ENCODE data around the gene TBC1D22A. TPM values are rescaled to one million over a fixed set of nuclear protein-coding genes. Genes with fewer than 3 reads are reported as not detected.

TBC1D22A gene
- total RNA-seq, 1 donor, result 17.7 TPM

DNA sequence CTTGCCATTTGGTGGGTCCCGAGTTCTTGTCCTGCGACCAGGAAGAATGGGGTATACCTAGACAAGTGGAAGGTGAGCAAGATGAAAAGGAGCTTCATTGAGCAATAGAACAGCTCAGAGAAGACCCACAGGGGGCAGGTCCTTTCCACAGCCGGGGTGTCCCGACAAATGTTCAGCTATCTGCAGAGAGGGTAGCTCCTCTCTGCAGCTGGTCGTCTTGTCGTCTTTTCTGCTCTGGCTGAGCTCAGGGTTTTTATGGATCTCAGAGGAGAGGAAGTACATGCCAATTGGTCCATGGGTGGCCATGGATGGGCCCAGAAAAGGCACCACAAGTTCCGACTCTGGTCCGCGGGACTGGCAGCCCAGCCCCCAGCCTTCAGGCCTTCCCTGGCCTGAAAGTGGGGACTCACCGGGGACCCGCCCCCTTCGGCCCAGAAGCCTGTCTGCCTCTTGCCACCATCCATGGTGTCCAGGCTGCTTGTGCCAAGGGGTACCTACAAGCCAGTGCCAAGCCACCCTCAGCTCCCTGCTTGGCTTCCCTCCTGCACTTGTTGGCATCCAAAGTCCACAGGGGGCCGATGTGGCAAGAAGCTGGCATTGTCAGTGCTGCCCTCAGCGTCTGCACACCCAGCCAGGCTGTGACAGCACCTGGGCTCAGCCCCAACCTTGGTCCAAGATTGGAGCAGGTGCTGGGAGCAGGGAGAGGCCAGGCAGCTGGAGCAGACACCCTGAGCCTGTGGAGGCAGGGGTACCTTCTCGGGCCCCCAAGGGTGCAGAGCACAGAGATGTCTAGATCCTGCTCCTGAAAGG, 438.9 kb downstream of the TBC1D22A start:
- Histone ChIP-seq H3K36me3 (ENCODE audit: insufficient read depth, low read length) (no peaks in the 10 kb centered on the region), H3K27me3 (ENCODE audit: insufficient read depth, low read length) (no peaks in the 10 kb centered on the region), H3K4me2 (ENCODE audit: insufficient read depth, low read length) (no peak overlapping the region), H3K79me2 (ENCODE audit: insufficient read depth, low read length) (no peaks in the 10 kb centered on the region), H3K9me3 (ENCODE audit: low read depth, low read length) (no peaks in the 10 kb centered on the region), H3K4me1 (ENCODE audit: insufficient read depth, low read length) (no peaks in the 10 kb centered on the region), H4K20me1 (ENCODE audit: insufficient read depth, low read length) (no peaks in the 10 kb centered on the region), H3K27ac (ENCODE audit: low read depth, low read length) (no peak overlapping the region), H2AFZ (ENCODE audit: low read length) (no peak overlapping the region), H3K4me3 (ENCODE audit: insufficient read depth, low read length) (no peak overlapping the region)
- no peak for TF ChIP-seq CTCF (IDR thresholded peaks at IDR 0.05; ENCODE audit: extremely low read depth, low read depth, low read length)
- DNase-seq (ENCODE audit: insufficient read length, low spot score, missing footprints), result no peak

DNA sequence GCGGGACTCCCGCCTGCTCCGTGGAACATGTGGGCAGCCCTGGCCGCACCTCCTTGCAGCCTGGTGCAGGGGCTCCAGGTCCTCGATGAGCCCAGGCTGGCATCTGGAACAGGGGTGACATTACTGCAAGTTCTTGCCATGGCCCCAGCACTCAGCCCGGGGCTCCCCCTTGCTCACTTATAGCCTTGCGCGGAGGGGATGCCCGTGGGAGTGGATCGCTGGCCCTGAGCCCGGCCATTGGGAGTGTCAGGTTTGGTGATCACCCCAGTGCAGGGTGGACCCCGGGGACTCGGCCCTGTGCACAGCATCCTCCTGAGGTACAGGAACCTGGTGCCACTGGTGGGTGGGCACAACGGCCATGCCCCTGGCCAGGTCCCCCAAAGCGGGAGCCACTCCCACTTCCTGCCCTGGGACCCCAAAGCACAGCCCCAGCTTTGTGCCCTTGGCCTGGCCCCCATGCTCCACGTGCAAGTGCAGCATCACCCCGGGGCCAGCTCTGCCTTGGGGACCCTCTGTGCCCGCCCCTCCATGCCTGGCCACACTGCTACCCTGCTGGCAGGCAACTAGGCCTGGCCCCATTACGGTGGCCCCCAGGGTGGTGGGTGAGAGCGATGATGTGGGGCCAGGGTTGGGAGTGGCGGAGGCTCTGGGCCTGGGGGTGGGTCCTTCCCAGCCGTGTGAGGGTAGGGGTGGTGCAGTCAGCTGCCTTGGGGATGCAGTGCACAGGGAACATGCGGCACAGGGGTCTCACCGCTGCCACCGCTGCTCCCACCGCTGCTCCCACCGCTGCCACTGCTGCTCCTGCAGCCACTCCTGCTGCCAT, 439.8 kb downstream of the TBC1D22A start:
- no peak overlapping the region for H3K4me3 ChIP-seq (ENCODE audit: insufficient read depth, low read length)
- no peaks in the 10 kb centered on the region for H3K79me2 ChIP-seq (ENCODE audit: insufficient read depth, low read length)
- no peaks in the 10 kb centered on the region for H3K36me3 ChIP-seq (ENCODE audit: insufficient read depth, low read length)
- H4K20me1 ChIP-seq (ENCODE audit: insufficient read depth, low read length), result no peaks in the 10 kb centered on the region
- H3K27me3 ChIP-seq (ENCODE audit: insufficient read depth, low read length), result no peaks in the 10 kb centered on the region
- no peak overlapping the region for H3K27ac ChIP-seq (ENCODE audit: low read depth, low read length)
- H3K9me3 ChIP-seq (ENCODE audit: low read depth, low read length), result no peaks in the 10 kb centered on the region
- no peak overlapping the region for H2AFZ ChIP-seq (ENCODE audit: low read length)
- no peak overlapping the region for H3K4me2 ChIP-seq (ENCODE audit: insufficient read depth, low read length)
- no peak for TF ChIP-seq CTCF (IDR thresholded peaks at IDR 0.05; ENCODE audit: extremely low read depth, low read depth, low read length)
- no peaks in the 10 kb centered on the region for H3K4me1 ChIP-seq (ENCODE audit: insufficient read depth, low read length)
- DNase-seq (ENCODE audit: insufficient read length, low spot score, missing footprints), result peak; percentile 46

DNA sequence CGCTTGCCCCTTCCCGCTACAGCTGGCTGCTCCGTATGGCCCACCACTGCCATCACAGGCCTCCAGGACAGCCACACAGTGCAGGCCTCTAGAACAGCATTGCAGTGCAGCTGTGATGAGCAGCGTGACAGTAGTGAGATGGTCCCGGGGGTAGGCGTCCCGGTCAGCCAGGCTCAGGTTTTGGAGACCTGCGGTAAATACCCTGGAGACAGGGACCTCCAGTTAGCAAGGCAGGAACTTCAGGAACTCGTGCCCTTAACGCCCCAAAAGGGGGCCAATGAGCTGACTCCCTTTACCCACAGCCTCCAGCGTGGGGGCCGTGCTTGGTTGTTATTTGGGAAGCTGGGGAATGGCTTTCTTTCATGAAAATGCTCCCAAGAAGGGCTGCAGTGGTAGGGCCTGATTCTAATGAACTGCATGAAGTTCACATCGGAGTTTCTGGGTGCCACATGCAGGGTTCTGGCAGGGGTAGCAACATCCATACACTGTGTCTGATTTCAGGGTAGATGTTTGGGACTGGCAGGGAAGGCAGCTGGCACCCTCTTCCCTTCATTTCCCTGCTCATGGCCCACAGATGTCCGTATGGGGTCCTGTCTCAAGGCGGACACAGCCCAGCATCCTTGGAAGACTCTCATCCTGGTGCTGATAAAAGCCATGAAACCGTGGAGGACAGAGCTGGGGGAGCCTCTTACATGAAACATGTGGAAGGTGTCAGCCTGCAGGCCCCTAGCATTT, 440.5 kb downstream of the TBC1D22A start:
- Histone ChIP-seq H3K4me1 (ENCODE audit: insufficient read depth, low read length) (no peaks in the 10 kb centered on the region), H3K9me3 (ENCODE audit: low read depth, low read length) (no peaks in the 10 kb centered on the region), H3K79me2 (ENCODE audit: insufficient read depth, low read length) (no peaks in the 10 kb centered on the region), H3K4me2 (ENCODE audit: insufficient read depth, low read length) (no peak overlapping the region), H3K4me3 (ENCODE audit: insufficient read depth, low read length) (no peak overlapping the region), H3K27ac (ENCODE audit: low read depth, low read length) (no peak overlapping the region), H2AFZ (ENCODE audit: low read length) (no peak overlapping the region), H3K27me3 (ENCODE audit: insufficient read depth, low read length) (no peaks in the 10 kb centered on the region), H4K20me1 (ENCODE audit: insufficient read depth, low read length) (no peaks in the 10 kb centered on the region), H3K36me3 (ENCODE audit: insufficient read depth, low read length) (no peaks in the 10 kb centered on the region)
- peak; percentile 71 for DNase-seq (ENCODE audit: insufficient read length, low spot score, missing footprints)
- TF ChIP-seq CTCF (IDR thresholded peaks at IDR 0.05; ENCODE audit: extremely low read depth, low read depth, low read length), result no peak

Measured in osteoblast (primary cell).